CMK (cell line): ENCODE results near the gene PRELID3B.
"Not testable (repeated sequence)": the region's sequence is repeated elsewhere in the genome, so short reads cannot be mapped to it uniquely, and the experiment has no call there.

Source experiments
- DNase-seq: peaks from one replicate; pipeline ENCODE4 v3.0.0-alpha.2; 2010; ENCODE audit warnings: low read depth

Gene PRELID3B

DNA sequence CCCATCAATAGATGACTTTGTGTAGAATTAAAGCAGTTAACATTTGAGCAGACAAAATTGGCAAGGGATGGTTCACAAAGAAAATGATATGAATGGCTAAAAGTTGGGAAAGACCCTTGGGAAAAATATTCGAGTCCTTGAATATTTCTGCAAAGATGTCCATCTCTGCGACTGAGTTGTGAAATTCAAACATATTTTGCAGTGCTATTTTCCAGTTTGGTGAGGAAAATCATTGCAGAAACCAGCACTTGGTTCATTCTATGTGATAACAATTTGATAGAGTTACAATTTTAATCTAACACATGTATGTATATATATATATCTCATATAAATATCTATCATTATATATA is 6.1 kb upstream of the PRELID3B start:
- DNase-seq = no peak

DNA sequence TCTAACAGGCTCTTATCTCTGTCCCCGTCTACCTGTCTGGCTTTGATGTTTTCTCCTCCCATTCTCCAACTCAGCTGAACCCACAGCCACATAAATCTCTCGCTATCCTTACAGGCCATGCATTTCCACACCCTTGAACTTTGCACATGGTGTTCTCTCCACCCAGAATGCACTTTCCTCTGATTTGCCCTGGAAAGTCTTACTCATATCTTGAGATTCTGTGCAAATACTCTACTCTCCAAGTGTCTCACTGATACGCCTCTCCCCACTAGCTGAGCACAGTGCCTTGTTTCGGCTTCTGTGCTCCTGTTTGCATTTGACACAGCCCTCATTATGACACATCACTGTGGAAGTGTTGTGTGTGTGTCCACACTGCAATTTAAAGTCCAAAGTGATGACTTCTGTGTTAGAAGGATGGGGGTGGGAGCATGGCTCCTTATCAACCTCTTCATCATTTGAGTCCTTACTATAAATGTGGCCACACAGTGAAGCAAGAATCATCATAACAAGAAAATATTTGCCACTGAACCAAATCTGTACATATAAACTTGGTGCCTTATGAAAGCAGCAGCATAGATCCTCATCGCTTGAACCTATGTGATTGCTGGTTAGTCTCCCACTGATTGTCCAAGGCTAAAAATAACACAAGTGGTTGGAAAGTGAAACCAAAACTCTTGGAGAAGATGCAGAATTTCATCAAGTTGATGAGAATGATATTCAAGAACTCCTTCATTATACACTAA is 5.5 kb upstream of the PRELID3B start:
- no peak for DNase-seq

GRCh38 chr20:59046862-59047261 is 4.3 kb upstream of the PRELID3B start:
- DNase-seq = no peak

GRCh38 chr20:59044796-59045195 is 2.2 kb upstream of the PRELID3B start:
- DNase-seq = no peak

GRCh38 chr20:59044295-59044694 is 1.7 kb upstream of the PRELID3B start:
- no peak for DNase-seq

- no peak for DNase-seq
These were observed 1.1 kb upstream of the PRELID3B start for GRCh38 chr20:59043698-59044097.

DNA sequence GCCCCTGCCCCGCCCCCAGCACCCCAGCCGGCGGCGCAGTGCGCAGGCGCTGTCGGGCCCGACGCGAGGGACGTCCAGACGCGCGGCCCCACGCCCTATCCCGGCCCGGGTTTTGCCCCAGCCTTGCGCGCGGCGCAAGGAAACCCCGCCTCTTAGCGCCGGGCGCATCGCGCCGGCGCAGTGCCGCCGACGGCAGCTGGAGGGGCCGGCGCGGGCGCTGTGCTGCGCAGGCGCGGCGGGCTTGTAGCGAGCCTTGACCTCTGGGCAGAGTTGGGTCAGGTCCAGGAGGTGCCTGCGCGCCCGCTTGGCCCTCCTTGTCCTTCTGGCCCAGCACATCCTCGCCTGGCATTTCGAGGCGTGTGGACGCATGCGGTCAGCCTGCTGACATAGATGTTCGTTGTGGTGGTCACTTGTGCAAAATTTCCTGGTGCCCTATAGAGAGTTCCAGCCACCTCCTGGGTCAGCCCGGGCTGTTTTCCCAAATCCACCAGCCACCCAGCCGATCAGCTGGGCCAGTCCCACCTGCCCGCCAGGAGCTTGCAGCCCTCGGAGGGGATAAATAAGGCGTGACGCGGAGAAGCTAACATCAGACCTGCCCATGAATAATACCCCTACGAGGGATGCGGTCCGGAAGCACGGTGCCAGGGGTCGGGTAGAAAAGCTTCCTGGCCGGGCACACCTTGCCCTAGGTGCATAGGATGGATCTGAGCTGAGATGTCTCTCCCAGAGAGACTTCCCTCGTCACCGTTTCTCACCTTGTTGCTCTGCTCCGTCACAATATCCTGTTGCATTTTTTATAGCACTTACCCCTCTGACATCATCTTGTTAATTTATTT is 428 bp upstream of the PRELID3B start:
- peak; percentile 83 for DNase-seq

DNA sequence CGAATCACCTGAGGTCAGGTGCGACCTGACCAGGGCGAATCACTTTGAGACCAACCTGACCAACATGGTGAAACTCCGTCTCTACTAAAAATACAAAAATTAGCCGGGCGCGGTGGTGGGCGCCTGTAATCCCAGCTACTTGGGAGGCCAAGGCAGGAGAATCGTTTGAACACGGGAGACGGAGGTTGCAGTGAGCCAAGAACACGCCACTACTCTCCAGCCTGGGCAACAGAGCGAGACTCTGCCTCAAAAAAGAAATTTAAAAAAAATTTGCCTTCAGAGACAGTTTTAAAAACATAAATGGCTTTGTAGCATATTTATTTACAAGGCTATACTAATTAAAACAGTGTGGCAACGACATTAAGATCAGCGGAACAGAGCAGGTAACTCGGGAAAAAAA is 1.1 kb downstream of the PRELID3B start:
- DNase-seq = not testable (repeated sequence)

- DNase-seq = no peak
These were observed 1.9 kb downstream of the PRELID3B start for GRCh38 chr20:59040667-59041066.

- DNase-seq = no peak
These were observed 3.4 kb downstream of the PRELID3B start for GRCh38 chr20:59039233-59039632.

DNA sequence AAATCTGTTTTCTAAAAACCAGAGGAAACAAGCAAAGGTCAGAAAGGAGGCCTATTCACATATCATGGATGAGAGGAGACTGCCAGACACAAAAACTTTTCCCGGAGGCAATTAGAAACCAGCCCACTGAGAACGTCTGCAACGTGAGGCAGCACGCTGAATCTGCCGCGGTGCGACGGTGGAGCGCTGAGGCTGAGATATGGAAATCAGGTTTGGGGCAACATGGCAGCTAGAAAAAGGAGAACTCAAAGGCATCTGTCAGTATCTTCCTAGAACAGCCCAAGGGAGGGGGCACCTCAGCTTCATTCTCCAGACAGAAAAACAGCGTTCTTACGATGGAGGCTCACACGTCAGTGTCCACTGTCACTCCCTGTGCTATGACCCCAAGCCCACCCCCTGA is 5.2 kb downstream of the PRELID3B start:
- no peak for DNase-seq

DNA sequence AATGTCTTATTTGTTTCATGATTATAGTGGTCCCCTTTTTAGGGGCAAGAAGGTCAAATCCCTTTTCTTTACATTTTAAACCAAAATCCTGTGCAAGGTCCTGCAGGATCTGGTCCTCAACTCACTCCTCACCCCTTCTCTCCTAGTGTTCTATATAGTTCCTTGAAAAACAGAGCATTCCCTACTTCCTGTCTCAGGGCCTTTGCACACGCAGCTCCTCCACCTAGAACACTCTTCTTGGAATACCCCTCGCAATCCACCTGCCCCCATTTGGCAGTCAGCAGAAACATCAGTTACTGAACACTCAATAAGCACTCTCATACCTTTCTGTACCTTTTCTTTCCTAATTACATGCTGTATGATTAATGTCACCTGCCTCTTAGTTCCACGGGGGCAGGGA is 7.2 kb downstream of the PRELID3B start:
- no peak for DNase-seq

- no peak for DNase-seq
These were observed 8.9 kb downstream of the PRELID3B start for GRCh38 chr20:59033616-59034165.

GRCh38 chr20:59033093-59033492 is 9.5 kb downstream of the PRELID3B start:
- DNase-seq = no peak

DNA sequence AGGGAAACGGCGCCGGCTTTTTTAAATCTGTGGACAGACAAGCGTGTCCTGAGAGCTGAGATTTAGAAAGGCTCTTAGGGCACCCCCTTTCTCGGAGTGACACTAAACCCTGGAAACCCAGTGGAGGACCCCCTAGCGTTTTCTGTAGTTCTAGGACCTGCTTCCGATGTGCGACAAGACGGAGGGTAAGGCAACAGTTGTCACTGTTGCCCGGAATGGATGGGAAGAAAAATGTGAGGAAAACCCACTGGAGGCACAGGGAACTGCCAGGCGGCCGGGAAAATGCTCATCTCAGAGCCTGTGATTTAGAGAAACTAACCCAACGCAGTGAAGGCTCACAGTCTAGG is 9.9 kb downstream of the PRELID3B start:
- no peak for DNase-seq

GRCh38 chr20:59032023-59032712 is 10.4 kb downstream of the PRELID3B start, which contains the start of gene ATP5F1E:
Gene ATP5F1E, minus strand, starts transcription at chr20:59032335. Its CDS starts 84 bp downstream, at chr20:59032251.
- DNase-seq = peak; percentile 86

DNA sequence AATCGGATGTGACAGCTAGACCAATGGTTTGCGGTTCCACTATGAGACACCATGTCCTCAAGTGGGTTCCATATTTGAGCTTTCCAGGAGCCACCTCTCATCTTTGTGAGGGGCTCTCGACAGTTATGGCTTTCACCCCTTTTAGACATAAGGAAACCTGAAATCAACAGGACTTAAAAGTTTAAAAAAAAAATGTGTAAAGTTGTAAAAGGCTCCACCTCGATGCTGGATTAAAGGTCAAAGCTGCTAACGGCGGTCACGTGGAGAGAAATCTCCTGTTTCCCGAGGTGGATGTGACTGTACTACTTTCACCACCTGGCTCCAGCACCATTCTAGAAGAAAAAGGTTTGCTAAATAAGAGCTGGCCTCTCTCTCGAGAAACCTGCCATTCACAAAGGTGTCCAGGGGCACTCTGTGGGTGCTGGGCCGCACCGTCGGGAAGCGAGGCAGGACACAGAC is 11.0 kb downstream of the PRELID3B start:
- DNase-seq = no peak

GRCh38 chr20:59030911-59031563 is 11.5 kb downstream of the PRELID3B start:
- no peak for DNase-seq

DNA sequence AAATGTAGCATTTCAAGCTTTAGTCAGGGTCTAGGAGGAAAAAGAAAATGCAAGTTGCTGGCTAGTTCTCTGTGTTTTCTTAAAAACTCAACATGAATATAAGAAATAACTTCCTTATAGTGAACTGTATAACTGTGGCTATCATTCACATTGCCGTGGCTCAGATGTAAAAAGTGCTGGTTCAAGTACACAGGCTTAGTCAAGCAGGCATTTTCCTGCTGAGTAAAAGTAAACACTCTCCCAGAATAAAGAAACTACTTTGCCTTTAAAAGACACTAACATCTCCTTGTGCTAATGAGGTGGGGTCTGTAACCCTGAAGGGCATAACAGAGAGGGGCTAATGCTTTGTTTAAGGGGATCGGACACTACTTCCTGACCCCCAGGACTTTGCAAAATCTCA is 13.8 kb downstream of the PRELID3B start:
- DNase-seq = no peak

- no peak for DNase-seq
These were observed 14.8 kb downstream of the PRELID3B start for GRCh38 chr20:59027741-59028320.

- DNase-seq = no peak
These were observed 15.5 kb downstream of the PRELID3B start for GRCh38 chr20:59026904-59027740.
